OCI-LY7 (cell line): ENCODE results near the gene SRGAP2C. TPM values are rescaled to one million over a fixed set of nuclear protein-coding genes. Genes with fewer than 3 reads are reported as not detected.
"Not testable (repeated sequence)": the region's sequence is repeated elsewhere in the genome, so short reads cannot be mapped to it uniquely, and the experiment has no call there.

ENCODE experiments used
- BruUV-seq: library from RNA; stranded (reverse); fragments of 400-500 nt; replicated peaks from 2 replicates; lab custom pipeline; 2021; lab: Mats Ljungman, UMichigan
- CTCF ChIA-PET: fragments of 300-600 bp; sonication (Branson Sonifier 250); formaldehyde crosslinking; loops from one replicate; lab custom pipeline; 2022; ENCODE audit warnings: antibody characterized with exemption; ENCODE audit not compliant: unreplicated experiment; lab: Charles Lee
- POLR2A ChIA-PET: fragments of 300-600 bp; sonication (Branson Sonifier 250); formaldehyde crosslinking; loops from one replicate; lab custom pipeline; 2022; ENCODE audit warnings: antibody characterized with exemption; lab: Charles Lee
- DNase-seq: peaks from one replicate; pipeline ENCODE4 v3.0.0-alpha.2; 2015; ENCODE audit warnings: low spot score
- H2AFZ ChIP-seq: fragments of 200-600 bp; sonication (generic), shearing (Covaris generic); 2 replicates; pipeline ENCODE4 v1.6.1; 2014; ENCODE audit warnings: mild to moderate bottlenecking, antibody characterized with exemption, low read length, moderate library complexity
- H3K27ac ChIP-seq: fragments of 200-600 bp; sonication (generic); 2 replicates; pipeline ENCODE4 v1.5.1; 2014; ENCODE audit warnings: mixed run types, low read depth, mild to moderate bottlenecking, moderate library complexity, low read length, inconsistent platforms; ENCODE audit not compliant: poor library complexity, severe bottlenecking
- H3K36me3 ChIP-seq: fragments of 200-600 bp; sonication (generic); 2 replicates; pipeline ENCODE4 v1.6.1; 2014; ENCODE audit warnings: mild to moderate bottlenecking, antibody characterized with exemption, low read length, moderate library complexity, mixed read lengths; ENCODE audit not compliant: insufficient read depth
- H3K4me1 ChIP-seq: fragments of 200-600 bp; sonication (generic); 2 replicates; pipeline ENCODE4 v1.5.1; 2014; ENCODE audit warnings: mild to moderate bottlenecking, low read length; ENCODE audit not compliant: insufficient read depth, poor library complexity, severe bottlenecking
- H3K4me2 ChIP-seq: fragments of 200-600 bp; sonication (generic); 2 replicates; pipeline ENCODE4 v1.6.1; 2014; ENCODE audit warnings: mild to moderate bottlenecking, low read length
- H3K4me3 ChIP-seq: fragments of 200-600 bp; sonication (generic); 2 replicates; pipeline ENCODE4 v1.5.1; 2014; ENCODE audit warnings: mild to moderate bottlenecking, low read depth, low read length; ENCODE audit not compliant: poor library complexity, severe bottlenecking
- H3K79me2 ChIP-seq: fragments of 200-600 bp; sonication (generic); 2 replicates; pipeline ENCODE4 v1.6.1; 2016; ENCODE audit warnings: low read depth, mild to moderate bottlenecking, low read length, moderate library complexity, mixed read lengths; ENCODE audit not compliant: insufficient read depth
- H3K9me2 ChIP-seq: fragments of 200-600 bp; sonication (generic); 2 replicates; pipeline ENCODE4 v1.6.1; 2016; ENCODE audit warnings: mild to moderate bottlenecking, low read length, mixed read lengths; ENCODE audit not compliant: insufficient read depth
- H3K9me3 ChIP-seq: fragments of 200-600 bp; sonication (generic); 2 replicates; pipeline ENCODE4 v1.6.1; 2014; ENCODE audit warnings: mild to moderate bottlenecking, mixed run types, low read length, mixed read lengths
- H4K20me1 ChIP-seq: fragments of 200-600 bp; sonication (generic); 2 replicates; pipeline ENCODE4 v1.6.1; 2014; ENCODE audit warnings: mild to moderate bottlenecking, antibody characterized with exemption, low read length, moderate library complexity, mixed read lengths; ENCODE audit not compliant: insufficient read depth
- EZH2phosphoT487 ChIP-seq: fragments of 200-600 bp; sonication (generic); IDR thresholded peaks from 2 replicates; pipeline ENCODE4 v1.6.1; 2018; ENCODE audit warnings: low read depth, borderline replicate concordance, mild to moderate bottlenecking, mixed run types, antibody characterized with exemption, low read length, moderate library complexity, mixed read lengths
- intact Hi-C: fragments of 100-400 bp; cut with micrococcal nuclease; formaldehyde crosslinking; loops from one replicate; pipeline ENCODE4 v1.10.0; 2022; ENCODE audit not compliant: unreplicated experiment
- small RNA-seq: library from RNA; depleted of rRNA; stranded (forward); fragments of <200 nt; gene quantifications from one replicate; pipeline ENCODE3, GENCODE V24; 2014
- total RNA-seq, 2 experiments: library from RNA; depleted of rRNA in 1 of 2; stranded (reverse); fragments of >200 nt in 1 of 2; shearing (Covaris generic) in 1 of 2; gene quantifications; 2 replicates each; pipeline ENCODE4 v1.2.3, GENCODE V29; 2014 to 2022
- TF ChIP-seq, protein P1 (sequence below): fragments of 200-600 bp; sonication (generic); conservative IDR thresholded peaks from 2 replicates; pipeline ENCODE4 v1.5.1; 2014; ENCODE audit warnings: mild to moderate bottlenecking, antibody characterized with exemption, low read length, moderate library complexity, mixed read lengths

The SRGAP2C gene
- total RNA-seq, 2 experiments from 2014 or later, result 6.8 to 30.7 TPM

DNA sequence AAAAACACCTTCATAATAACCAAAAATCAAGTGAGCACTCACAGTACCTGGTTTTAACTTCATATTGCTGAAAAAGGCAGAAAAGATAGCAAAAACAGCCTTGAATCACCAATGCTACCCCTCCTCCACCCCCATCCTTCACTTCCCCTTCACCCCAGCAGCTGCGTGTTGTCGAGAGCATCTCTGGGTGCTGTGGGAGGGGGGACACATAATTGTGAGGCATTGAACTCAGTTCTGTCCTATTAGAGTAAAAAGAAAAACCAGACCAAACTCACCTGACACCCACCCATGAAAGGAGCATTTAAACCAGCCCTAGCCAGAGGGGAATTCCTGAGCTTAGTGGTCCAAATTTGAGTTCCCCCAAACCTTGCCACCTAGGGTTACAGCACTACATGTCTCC is 248.7 kb downstream of the SRGAP2C start:
- DNase-seq, H3K9me3 ChIP-seq, H3K36me3 ChIP-seq, H4K20me1 ChIP-seq, POLR2A ChIA-PET, H3K4me1 ChIP-seq, BruUV-seq, CTCF ChIA-PET, H3K9me2 ChIP-seq, intact Hi-C loops, H3K4me2 ChIP-seq, H3K4me3 ChIP-seq, H3K27ac ChIP-seq, H2AFZ ChIP-seq, H3K79me2 ChIP-seq: not testable (repeated sequence)

DNA sequence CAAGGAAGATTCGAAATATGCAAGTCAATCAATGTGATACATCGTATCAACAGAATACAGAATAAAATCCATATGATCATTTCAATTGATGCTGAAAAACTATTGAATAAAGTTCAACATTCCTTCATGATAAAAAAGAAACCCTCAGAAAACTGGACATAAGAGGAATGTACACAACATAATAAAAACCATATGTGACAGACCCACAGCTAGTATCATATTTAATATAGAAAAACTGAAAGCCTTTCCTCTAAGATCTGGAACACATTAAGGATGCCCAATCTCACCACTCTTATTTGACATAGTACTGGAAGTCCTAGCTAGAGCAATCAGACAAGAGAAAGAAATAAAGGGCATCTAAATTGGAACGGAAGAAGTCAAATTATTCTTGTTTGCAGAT is 254.1 kb downstream of the SRGAP2C start:
- H3K9me2 ChIP-seq, H3K36me3 ChIP-seq, H3K4me3 ChIP-seq, BruUV-seq, intact Hi-C loops, H4K20me1 ChIP-seq, CTCF ChIA-PET, H3K27ac ChIP-seq, H3K4me1 ChIP-seq, H3K4me2 ChIP-seq, DNase-seq, H2AFZ ChIP-seq, H3K9me3 ChIP-seq, H3K79me2 ChIP-seq: not testable (repeated sequence)
- POLR2A ChIA-PET, result interaction anchor here (0.9 kb wide), 1 partner anchor 16 kb away, joined by 3 read pairs; no protein-coding TSS in a partner anchor

DNA sequence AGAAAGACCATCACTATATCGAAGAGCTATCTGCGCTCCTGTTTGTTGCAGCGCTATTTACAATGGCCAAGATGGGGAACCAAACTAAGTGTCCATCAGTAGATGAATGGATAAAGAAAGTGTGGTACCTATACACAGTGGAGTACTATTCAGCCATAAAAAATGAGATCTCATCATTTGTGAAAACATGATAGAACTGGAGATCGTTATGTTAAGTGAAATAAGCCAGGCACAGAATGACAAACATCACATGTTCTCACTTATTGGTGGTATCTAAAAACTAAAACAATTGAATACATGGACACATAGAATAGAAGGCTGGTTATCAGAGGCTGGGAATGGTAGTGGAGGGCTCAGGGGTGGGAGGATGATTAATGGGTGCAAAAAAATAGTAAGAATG is 256.2 kb downstream of the SRGAP2C start:
- no peak overlapping the region for H2AFZ ChIP-seq
- ChIA-PET CTCF (no interaction called here), POLR2A (no interaction called here)
- no peaks in the 10 kb centered on the region for H3K4me1 ChIP-seq
- no TSS peak for BruUV-seq
- H3K79me2 ChIP-seq, result no peaks in the 10 kb centered on the region
- H3K36me3 ChIP-seq, result no peaks in the 10 kb centered on the region
- no peaks in the 10 kb centered on the region for H4K20me1 ChIP-seq
- no peak overlapping the region for H3K27ac ChIP-seq
- no peaks in the 10 kb centered on the region for H3K9me2 ChIP-seq
- H3K4me2 ChIP-seq, result no peak overlapping the region
- H3K9me3 ChIP-seq, result no peaks in the 10 kb centered on the region
- H3K4me3 ChIP-seq, result no peak overlapping the region
- TF ChIP-seq EZH2phosphoT487, result no peak
- TF ChIP-seq, protein P1, sequence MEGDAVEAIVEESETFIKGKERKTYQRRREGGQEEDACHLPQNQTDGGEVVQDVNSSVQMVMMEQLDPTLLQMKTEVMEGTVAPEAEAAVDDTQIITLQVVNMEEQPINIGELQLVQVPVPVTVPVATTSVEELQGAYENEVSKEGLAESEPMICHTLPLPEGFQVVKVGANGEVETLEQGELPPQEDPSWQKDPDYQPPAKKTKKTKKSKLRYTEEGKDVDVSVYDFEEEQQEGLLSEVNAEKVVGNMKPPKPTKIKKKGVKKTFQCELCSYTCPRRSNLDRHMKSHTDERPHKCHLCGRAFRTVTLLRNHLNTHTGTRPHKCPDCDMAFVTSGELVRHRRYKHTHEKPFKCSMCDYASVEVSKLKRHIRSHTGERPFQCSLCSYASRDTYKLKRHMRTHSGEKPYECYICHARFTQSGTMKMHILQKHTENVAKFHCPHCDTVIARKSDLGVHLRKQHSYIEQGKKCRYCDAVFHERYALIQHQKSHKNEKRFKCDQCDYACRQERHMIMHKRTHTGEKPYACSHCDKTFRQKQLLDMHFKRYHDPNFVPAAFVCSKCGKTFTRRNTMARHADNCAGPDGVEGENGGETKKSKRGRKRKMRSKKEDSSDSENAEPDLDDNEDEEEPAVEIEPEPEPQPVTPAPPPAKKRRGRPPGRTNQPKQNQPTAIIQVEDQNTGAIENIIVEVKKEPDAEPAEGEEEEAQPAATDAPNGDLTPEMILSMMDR, result no peak
- intact Hi-C loops, result no loop called here
- DNase-seq, result no peak

Small RNAs within 50 kb of the gene (small RNA-seq; reads per million reads assigned to genes)
- gene AC243994.1, result not detected

Other genes starting within 250 kb of the SRGAP2C start
- 27.0 and 27.4 TPM in 2 replicates for gene FAM72B, start 635 bp upstream of the SRGAP2C start, total RNA-seq (2014; rRNA removed; shearing (Covaris generic))
- gene FAM72B, start 635 bp upstream of the SRGAP2C start, total RNA-seq (2022), result 74.1 and 91.4 TPM in 2 replicates